HCT116 (cell line): ENCODE results near the gene PHF21B.
A peak's percentile ranks its signal among the peaks of the same experiment; 100 is the strongest.

Experiments
- CEBPB ChIP-seq: IDR thresholded peaks from 2 replicates; pipeline ENCODE4 v1.6.1; 2012; ENCODE audit warnings: low read depth
- EZH2 ChIP-seq: fragments of 200-600 bp; sonication (generic); IDR thresholded peaks from 2 replicates; pipeline ENCODE4 v1.6.1; 2017; ENCODE audit warnings: antibody characterized with exemption, mixed run types
- EZH2phosphoT487 ChIP-seq: fragments of 200-600 bp; IDR thresholded peaks from 2 replicates; pipeline ENCODE4 v1.6.1; 2018; ENCODE audit warnings: antibody characterized with exemption, borderline replicate concordance
- FOSL1 ChIP-seq: IDR thresholded peaks from 2 replicates; pipeline ENCODE4 v1.6.1; 2012; ENCODE audit warnings: low read depth
- JUND ChIP-seq: IDR thresholded peaks from 2 replicates; pipeline ENCODE4 v1.6.1; 2012
- POLR2A ChIP-seq: IDR thresholded peaks from 2 replicates; pipeline ENCODE4 v1.7.0; 2011; ENCODE audit warnings: borderline replicate concordance; ENCODE audit not compliant: insufficient read depth, insufficient read length; ENCODE audit errors: extremely low read depth
- POLR2AphosphoS5 ChIP-seq: IDR thresholded peaks from 2 replicates; pipeline ENCODE4 v1.6.1; 2011; ENCODE audit warnings: mild to moderate bottlenecking, low read depth, low read length, moderate library complexity
- SP1 ChIP-seq: IDR thresholded peaks from 2 replicates; pipeline ENCODE4 v1.6.1; 2012; ENCODE audit warnings: low read depth
- TCF7L2 ChIP-seq: IDR thresholded peaks from 2 replicates; pipeline ENCODE4 v1.7.0; 2011; ENCODE audit warnings: borderline replicate concordance, inconsistent platforms; ENCODE audit not compliant: insufficient read depth, insufficient read length; ENCODE audit errors: extremely low read depth
- ZFX ChIP-seq: fragments of 450-650 bp; IDR thresholded peaks from 2 replicates; pipeline ENCODE4 v1.6.1; 2017
- TF ChIP-seq, protein P1 (sequence below): IDR thresholded peaks from 2 replicates; pipeline ENCODE4 v1.6.1; 2012; ENCODE audit warnings: low read depth
- TF ChIP-seq, protein P2 (sequence below), 3 experiments: fragments of 200-600 bp in 1 of 3; sonication (generic) in 1 of 3; IDR thresholded peaks in 2 of 3; conservative IDR thresholded peaks in 1 of 3; 2 replicates each; pipeline ENCODE4 v1.5.1; 2012 to 2017; ENCODE audit warnings: low read depth in 2 of 3, low read length in 2 of 3, antibody characterized with exemption in 1 of 3, borderline replicate concordance in 1 of 3, control low read depth in 1 of 3, mild to moderate bottlenecking in 1 of 3, mixed read lengths in 1 of 3, mixed run types in 1 of 3, moderate library complexity in 1 of 3; ENCODE audit not compliant: insufficient read depth in 1 of 3
- TF ChIP-seq, protein P3 (sequence below): IDR thresholded peaks from 2 replicates; pipeline ENCODE4 v1.6.1; 2011; ENCODE audit warnings: mild to moderate bottlenecking, low read length, moderate library complexity; ENCODE audit not compliant: insufficient replicate concordance; ENCODE audit errors: extremely low read depth
- TF ChIP-seq, protein P4 (sequence below): IDR thresholded peaks from 2 replicates; pipeline ENCODE4 v1.6.1; 2012

DNA sequence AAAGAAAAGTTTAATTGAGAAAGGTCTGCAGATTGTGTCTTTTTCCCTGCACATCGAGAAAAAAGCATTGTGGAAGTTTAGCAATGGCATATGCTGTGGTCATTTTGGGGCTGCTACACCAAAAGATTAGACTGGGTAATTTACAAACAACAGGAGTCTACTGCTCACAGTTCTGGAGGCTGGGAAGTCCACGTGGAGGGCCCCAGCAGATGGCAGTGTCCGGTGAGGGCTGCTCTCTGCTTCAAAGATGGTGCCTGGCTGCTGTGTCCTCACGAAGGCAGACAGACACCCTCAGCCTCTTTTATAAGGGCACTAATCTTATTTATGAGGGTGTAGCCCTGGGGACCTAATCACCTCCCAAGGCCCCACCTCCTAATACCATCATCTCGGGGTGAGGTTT, 21.1 kb downstream of the PHF21B start:
- TF ChIP-seq SP1: no peak
- TF ChIP-seq TCF7L2: no peak
- TF ChIP-seq, protein P1, sequence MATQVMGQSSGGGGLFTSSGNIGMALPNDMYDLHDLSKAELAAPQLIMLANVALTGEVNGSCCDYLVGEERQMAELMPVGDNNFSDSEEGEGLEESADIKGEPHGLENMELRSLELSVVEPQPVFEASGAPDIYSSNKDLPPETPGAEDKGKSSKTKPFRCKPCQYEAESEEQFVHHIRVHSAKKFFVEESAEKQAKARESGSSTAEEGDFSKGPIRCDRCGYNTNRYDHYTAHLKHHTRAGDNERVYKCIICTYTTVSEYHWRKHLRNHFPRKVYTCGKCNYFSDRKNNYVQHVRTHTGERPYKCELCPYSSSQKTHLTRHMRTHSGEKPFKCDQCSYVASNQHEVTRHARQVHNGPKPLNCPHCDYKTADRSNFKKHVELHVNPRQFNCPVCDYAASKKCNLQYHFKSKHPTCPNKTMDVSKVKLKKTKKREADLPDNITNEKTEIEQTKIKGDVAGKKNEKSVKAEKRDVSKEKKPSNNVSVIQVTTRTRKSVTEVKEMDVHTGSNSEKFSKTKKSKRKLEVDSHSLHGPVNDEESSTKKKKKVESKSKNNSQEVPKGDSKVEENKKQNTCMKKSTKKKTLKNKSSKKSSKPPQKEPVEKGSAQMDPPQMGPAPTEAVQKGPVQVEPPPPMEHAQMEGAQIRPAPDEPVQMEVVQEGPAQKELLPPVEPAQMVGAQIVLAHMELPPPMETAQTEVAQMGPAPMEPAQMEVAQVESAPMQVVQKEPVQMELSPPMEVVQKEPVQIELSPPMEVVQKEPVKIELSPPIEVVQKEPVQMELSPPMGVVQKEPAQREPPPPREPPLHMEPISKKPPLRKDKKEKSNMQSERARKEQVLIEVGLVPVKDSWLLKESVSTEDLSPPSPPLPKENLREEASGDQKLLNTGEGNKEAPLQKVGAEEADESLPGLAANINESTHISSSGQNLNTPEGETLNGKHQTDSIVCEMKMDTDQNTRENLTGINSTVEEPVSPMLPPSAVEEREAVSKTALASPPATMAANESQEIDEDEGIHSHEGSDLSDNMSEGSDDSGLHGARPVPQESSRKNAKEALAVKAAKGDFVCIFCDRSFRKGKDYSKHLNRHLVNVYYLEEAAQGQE: no peak
- TF ChIP-seq POLR2A: no peak
- no peak for TF ChIP-seq POLR2AphosphoS5
- TF ChIP-seq, protein P2, sequence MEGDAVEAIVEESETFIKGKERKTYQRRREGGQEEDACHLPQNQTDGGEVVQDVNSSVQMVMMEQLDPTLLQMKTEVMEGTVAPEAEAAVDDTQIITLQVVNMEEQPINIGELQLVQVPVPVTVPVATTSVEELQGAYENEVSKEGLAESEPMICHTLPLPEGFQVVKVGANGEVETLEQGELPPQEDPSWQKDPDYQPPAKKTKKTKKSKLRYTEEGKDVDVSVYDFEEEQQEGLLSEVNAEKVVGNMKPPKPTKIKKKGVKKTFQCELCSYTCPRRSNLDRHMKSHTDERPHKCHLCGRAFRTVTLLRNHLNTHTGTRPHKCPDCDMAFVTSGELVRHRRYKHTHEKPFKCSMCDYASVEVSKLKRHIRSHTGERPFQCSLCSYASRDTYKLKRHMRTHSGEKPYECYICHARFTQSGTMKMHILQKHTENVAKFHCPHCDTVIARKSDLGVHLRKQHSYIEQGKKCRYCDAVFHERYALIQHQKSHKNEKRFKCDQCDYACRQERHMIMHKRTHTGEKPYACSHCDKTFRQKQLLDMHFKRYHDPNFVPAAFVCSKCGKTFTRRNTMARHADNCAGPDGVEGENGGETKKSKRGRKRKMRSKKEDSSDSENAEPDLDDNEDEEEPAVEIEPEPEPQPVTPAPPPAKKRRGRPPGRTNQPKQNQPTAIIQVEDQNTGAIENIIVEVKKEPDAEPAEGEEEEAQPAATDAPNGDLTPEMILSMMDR (IDR thresholded peaks at IDR 0.05 in 2 of 3, conservative IDR thresholded peaks at IDR 0.05 in 1 of 3; ENCODE audit: borderline replicate concordance in 1 of 3, insufficient read depth in 1 of 3, low read depth in 2 of 3, low read length in 2 of 3): peak; percentile 34 to 39 (median 36); a peak in 3 of 6 replicates
- no peak for TF ChIP-seq EZH2
- no peak for TF ChIP-seq CEBPB
- no peak for TF ChIP-seq EZH2phosphoT487
- TF ChIP-seq ZFX: no peak
- TF ChIP-seq, protein P3, sequence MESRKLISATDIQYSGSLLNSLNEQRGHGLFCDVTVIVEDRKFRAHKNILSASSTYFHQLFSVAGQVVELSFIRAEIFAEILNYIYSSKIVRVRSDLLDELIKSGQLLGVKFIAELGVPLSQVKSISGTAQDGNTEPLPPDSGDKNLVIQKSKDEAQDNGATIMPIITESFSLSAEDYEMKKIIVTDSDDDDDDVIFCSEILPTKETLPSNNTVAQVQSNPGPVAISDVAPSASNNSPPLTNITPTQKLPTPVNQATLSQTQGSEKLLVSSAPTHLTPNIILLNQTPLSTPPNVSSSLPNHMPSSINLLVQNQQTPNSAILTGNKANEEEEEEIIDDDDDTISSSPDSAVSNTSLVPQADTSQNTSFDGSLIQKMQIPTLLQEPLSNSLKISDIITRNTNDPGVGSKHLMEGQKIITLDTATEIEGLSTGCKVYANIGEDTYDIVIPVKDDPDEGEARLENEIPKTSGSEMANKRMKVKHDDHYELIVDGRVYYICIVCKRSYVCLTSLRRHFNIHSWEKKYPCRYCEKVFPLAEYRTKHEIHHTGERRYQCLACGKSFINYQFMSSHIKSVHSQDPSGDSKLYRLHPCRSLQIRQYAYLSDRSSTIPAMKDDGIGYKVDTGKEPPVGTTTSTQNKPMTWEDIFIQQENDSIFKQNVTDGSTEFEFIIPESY: no peak
- TF ChIP-seq, protein P4, sequence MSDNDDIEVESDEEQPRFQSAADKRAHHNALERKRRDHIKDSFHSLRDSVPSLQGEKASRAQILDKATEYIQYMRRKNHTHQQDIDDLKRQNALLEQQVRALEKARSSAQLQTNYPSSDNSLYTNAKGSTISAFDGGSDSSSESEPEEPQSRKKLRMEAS: no peak
- no peak for TF ChIP-seq JUND
- TF ChIP-seq FOSL1: no peak
